ENCODE data around the gene SPTBN1. TPM values are rescaled to one million over a fixed set of nuclear protein-coding genes. Genes with fewer than 3 reads are reported as not detected.

SPTBN1 gene
- total RNA-seq, 1 donor from 2014 or later = 391 TPM

- DNase-seq = no peak
- intact Hi-C loops (cut with DNase I) = no loop called here
- ATAC-seq (ENCODE audit: poor library complexity) = no peak
Measured at GRCh38 chr2:54589038-54589339, 132.9 kb downstream of the SPTBN1 start.

GRCh38 chr2:54589340-54590215 is 133.5 kb downstream of the SPTBN1 start:
- ATAC-seq (ENCODE audit: poor library complexity) = peak; percentile 14
- intact Hi-C loops (cut with DNase I) = no loop called here
- DNase-seq = no peak

GRCh38 chr2:54590216-54591120 is 134.3 kb downstream of the SPTBN1 start:
- no peak for DNase-seq
- no peak for ATAC-seq (ENCODE audit: poor library complexity)
- intact Hi-C loops (cut with DNase I) = no loop called here

GRCh38 chr2:54591551-54591950 is 135.4 kb downstream of the SPTBN1 start:
- DNase-seq (no peak), ATAC-seq (ENCODE audit: poor library complexity) (no peak)
- intact Hi-C loops (cut with DNase I) = no loop called here

- ATAC-seq (ENCODE audit: poor library complexity) = no peak
- intact Hi-C loops (cut with DNase I) = no loop called here
- no peak for DNase-seq
Measured at GRCh38 chr2:54593249-54593648, 137.1 kb downstream of the SPTBN1 start.

- DNase-seq (no peak), ATAC-seq (ENCODE audit: poor library complexity) (no peak)
- intact Hi-C loops (cut with DNase I) = no loop called here
Measured at GRCh38 chr2:54594048-54594447, 137.9 kb downstream of the SPTBN1 start.

GRCh38 chr2:54595161-54595803 is 139.2 kb downstream of the SPTBN1 start:
- no peak for ATAC-seq (ENCODE audit: poor library complexity)
- intact Hi-C loops (cut with DNase I) = no loop called here
- no peak for DNase-seq

- intact Hi-C loops (cut with DNase I) = no loop called here
- ATAC-seq (ENCODE audit: poor library complexity) (peak; percentile 62), DNase-seq (peak; percentile 60)
Measured at GRCh38 chr2:54595999-54596902, 140.1 kb downstream of the SPTBN1 start.

- ATAC-seq (ENCODE audit: poor library complexity) (peak; percentile 58), DNase-seq (peak; percentile 79)
- intact Hi-C loops (cut with DNase I) = no loop called here
Measured at GRCh38 chr2:54597153-54597848, 141.2 kb downstream of the SPTBN1 start.

- intact Hi-C loops (cut with DNase I) = no loop called here
- no peak for ATAC-seq (ENCODE audit: poor library complexity)
- no peak for DNase-seq
Measured at GRCh38 chr2:54598347-54599325, 142.5 kb downstream of the SPTBN1 start.

- intact Hi-C loops (cut with DNase I) = no loop called here
- DNase-seq (no peak), ATAC-seq (ENCODE audit: poor library complexity) (no peak)
Measured at GRCh38 chr2:54599326-54599710, 143.2 kb downstream of the SPTBN1 start.

- ATAC-seq (ENCODE audit: poor library complexity) (peak; percentile 35), DNase-seq (peak; percentile 81)
- intact Hi-C loops (cut with DNase I) = no loop called here
Measured at GRCh38 chr2:54599914-54600313, 143.8 kb downstream of the SPTBN1 start.

- intact Hi-C loops (cut with DNase I) = no loop called here
- no peak for DNase-seq
- ATAC-seq (ENCODE audit: poor library complexity) = no peak
Measured at GRCh38 chr2:54601339-54601738, 145.2 kb downstream of the SPTBN1 start.

GRCh38 chr2:54602736-54603322 is 146.7 kb downstream of the SPTBN1 start:
- intact Hi-C loops (cut with DNase I) = no loop called here
- DNase-seq (no peak), ATAC-seq (ENCODE audit: poor library complexity) (peak; percentile 1)

GRCh38 chr2:54603357-54603756 is 147.2 kb downstream of the SPTBN1 start:
- DNase-seq (no peak), ATAC-seq (ENCODE audit: poor library complexity) (peak; percentile 15)
- intact Hi-C loops (cut with DNase I) = no loop called here

- ATAC-seq (ENCODE audit: poor library complexity) = no peak
- intact Hi-C loops (cut with DNase I) = no loop called here
- no peak for DNase-seq
Measured at GRCh38 chr2:54603796-54604195, 147.7 kb downstream of the SPTBN1 start.
